GM19351 (cell line): ENCODE results near the gene DEFB125.

Experiments used
- ATAC-seq: cut with Tn5 transposase; IDR thresholded peaks from one replicate; pipeline ENCODE4 v1.9.1; 2021; ENCODE audit warnings: mild to moderate bottlenecking, moderate library complexity; ENCODE audit not compliant: unreplicated experiment

The DEFB125 gene

GRCh38 chr20:145877-146276 is 58.4 kb downstream of the DEFB125 start:
- no peak for ATAC-seq
